Medulla oblongata (tissue), 1 donor: ENCODE data around the gene FTO.
A peak's percentile ranks its signal among the peaks of the same experiment; 100 is the strongest.

Experiments
- DNase-seq: peaks from one replicate; pipeline ENCODE4 v3.0.0-alpha.2; 2015; ENCODE audit errors: extremely low spot score

Gene FTO

DNA sequence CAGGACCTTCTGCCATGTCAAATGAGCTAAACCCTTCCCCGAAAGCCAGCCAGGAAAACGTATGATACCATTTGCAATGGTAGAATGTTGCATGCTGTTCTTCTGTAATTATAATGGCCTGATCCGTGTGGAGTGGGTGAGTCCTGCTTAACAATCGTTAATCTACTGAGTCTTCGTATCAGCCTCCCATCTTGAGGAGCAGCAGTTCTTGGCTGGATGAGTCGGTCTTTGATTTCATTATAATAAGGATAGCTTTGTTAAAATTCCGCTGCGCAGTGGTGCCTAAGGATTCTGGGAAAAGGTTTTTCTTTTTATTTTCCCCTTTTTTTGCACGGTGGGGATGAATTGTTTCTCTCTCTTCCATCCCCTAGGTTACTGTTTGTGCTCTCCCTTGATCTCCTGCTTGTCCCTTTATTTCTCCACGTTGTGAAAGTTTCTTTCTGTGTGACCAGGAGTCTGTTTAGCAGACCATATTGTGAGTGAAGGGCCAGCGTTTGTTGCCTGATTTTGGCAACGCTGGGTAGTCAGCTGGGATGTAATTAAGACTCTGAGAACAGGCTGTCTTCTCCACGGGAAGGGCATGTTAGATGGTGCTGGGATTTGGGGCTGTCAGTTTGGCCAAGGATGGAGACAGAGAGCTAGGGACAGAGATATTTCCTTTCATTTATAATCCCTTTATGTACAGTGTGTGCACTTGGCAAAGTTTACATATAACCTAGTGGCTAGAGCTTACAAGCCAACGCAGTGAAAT is 263.0 kb downstream of the FTO start:
- DNase-seq = peak; percentile 67

DNA sequence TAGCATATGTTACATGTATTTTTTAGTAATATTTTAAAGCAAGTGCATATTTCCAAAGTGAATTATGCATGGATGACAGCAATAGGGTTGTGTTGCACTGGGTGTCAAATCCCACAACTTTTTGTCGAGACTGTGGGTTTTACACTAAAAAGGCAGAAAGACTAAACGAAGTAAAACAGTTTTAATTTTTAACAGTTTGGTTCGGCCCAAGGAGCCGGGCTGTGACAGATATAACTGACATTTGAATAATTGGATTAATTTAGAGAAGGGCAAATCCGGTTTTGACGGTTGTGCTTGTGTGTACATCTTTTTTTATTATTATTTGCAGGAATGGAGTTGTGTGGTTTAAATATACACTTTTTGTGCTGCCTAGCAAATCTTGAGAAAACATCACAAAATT is 263.6 kb downstream of the FTO start:
- DNase-seq = no peak

DNA sequence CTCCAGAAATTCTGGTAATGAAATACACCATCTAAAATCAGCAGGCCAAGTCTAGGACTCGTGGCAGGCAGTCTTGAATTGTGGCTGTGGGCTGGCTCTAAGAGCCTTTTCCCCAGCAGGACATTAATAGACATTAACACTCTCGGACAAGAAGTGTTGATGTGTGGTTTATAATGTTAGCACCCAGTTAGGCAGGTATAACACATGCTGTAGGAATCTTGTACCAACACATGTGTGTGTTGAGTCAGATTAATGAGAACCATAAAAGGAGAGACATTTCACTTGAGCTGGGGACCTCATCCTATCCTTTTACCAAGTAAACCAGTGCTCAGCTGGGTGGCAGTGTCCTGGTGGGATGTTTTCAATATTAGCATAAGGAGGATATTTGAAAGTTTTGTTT is 264.5 kb downstream of the FTO start:
- DNase-seq = no peak

DNA sequence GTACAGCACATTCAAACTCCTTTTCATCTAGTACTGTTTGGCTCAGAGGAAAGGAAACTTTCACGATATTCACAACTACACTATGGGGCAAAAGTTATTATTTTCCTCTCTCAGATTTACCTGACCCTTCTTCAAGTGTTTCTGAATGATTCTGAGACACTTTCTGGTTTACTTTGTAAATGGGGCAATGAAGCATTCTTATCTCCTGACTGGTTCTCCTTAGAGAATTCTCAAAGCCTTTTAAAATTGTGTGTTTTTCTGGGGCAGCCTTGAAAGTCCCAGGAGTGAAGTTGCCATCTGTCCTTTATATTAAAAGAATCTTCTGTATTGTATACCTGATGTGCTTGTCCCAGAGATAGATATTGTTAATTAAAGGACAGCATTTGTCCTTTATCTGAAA is 264.9 kb downstream of the FTO start:
- no peak for DNase-seq

DNA sequence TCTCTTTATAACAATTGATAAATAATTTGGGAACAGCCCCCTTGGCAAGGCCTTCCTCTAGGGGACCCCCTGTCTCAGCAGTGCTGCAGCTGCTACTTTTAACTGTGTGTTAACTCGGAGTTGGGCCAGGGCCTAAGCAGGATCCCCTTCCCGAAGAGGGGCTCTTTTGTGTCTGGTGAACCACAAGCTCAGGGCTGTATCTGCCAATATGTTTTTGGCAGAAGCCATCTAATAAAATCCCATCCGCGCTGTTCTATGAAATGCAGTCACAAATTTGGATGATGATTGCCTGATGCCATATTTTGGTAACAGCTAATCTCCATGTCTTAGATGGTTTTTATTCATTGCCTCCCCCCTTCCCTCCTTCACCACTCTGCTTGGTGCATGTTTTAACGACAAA is 267.7 kb downstream of the FTO start:
- no peak for DNase-seq

DNA sequence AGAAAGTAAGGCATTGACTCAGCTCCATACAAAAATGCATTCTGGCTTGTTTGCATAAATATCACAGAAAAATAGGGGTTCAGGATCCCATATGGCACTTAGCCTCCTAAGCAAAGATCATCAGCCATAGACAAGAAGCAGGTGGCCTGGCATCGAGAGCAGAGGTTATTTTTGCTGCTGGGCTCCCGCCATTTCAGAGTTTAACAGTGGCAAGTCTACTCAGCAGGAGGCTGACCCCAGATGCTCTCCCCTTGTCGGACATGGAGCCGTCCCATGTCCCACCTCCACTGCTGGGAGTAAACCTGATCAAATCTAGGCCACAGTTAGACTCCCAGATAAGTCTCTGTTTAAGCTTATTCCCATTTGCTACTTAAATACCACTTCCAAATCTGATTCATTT is 269.1 kb downstream of the FTO start:
- no peak for DNase-seq

DNA sequence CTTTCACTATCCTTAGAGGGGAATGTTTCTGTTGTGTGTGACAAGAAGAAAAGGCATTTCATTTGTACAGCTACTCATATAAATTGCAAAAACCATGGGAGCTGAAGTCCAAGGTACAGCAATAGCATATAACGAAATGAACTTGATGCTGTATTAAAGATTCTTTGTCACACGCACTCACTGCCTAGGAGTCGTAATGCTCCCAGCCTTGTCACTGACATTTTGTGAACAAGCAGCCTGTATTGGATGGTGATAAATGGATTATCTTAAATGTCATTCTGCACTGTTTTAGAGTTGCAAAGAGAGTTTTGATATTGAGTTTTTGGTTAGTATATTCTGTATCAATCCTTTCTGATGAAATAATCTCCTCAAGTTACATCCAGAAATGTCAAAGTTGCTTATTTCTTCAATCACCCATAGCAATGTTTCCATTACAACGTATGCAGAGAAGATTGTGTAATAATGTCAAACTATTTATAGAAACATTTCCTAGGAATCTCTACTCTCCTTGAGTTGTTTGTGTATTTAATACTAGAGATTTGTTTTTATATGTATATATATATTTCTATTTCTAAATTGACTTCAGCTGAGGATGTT is 270.6 kb downstream of the FTO start:
- no peak for DNase-seq

DNA sequence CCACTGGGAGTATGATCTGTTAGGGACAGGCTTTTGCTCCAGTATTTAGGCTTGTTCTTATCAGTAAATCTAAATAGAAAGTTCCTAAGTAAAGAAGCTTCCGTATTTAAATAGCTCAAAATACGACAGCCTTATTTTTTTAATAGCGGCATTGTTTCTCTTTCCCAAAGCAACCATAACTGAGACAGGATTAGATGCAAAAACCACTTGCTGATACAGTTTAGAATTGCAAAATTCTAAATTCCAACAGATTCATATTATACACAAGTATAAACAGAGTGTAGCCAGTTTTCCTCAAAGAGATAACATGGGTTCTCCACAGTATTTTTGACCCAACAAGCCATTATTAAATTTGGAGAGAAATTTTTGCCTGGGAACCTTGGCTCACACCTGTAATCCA is 276.7 kb downstream of the FTO start:
- DNase-seq = no peak

DNA sequence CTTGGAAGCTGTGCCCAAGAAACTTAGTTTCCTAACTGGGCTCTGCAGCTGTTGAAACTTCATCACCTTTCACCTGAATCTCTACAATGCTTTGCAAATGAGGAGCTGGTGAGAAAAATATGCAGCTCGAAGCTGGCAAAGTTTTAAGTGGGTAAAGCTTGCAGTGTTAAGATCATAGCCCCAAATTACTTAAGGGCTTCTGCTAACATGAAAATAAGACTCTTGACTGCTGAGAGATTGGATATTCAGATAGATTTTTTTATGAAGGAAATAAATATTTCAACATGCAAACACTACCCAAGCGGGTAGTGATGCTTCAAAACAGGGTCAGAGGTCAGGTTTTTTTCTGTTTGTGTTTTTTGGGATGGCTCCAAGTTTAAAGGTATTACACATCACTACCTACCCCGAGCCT is 278.7 kb downstream of the FTO start:
- DNase-seq = no peak

DNA sequence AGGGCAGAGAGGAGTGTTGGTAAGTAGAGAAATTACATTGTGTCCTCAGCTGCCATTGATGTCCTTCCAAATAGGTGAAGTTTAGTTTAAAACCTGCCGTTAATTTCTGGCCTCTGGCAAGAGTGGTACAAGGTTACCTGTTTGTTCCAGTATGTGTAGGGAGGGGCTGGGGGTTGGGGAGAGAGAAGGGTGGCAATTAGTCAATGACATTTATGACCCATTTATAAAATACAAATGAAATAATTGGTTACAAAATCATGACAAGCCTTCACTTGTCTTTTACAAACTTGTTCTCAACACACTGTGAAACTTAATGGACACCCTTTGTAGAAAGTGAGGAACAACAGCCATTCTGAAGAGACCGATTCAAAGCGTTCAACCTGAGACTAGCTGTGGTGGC is 281.0 kb downstream of the FTO start:
- DNase-seq = no peak

DNA sequence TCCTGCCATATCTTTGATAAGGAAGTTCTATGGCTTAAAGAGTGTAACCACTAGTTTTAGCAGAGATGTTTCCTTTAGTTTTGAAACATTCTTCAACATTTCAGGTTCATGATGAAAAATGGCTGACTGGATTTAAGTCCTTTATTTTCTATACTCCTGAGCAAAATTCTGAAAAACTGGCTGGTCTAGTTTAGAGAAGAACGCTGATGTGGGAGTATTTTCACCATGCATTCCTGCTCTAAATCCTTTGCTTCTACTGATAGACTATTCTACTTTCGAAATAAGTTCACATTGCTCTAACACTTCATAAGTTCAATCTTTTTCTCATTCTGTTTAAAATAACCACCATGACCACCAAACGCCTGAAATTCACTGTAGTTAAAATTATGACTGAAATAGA is 281.9 kb downstream of the FTO start:
- DNase-seq = no peak

DNA sequence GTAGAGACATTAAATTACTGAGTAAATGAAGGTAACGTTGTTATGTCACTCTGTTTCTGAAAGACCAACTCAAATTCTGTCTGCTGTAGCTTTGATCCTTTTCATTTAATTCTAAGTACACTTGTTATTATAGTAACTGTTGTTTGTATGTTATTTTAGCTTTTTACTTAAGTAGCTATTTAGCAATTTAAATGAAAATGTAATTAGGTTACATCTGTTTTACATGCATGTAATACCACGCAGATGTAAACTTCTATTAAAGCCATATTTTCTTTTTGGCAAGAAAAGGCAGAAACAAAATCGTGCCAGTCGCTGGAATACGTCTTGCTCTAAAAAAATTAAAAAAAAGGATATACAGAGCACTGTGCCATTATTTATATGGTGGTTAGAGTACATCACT is 282.8 kb downstream of the FTO start:
- no peak for DNase-seq

DNA sequence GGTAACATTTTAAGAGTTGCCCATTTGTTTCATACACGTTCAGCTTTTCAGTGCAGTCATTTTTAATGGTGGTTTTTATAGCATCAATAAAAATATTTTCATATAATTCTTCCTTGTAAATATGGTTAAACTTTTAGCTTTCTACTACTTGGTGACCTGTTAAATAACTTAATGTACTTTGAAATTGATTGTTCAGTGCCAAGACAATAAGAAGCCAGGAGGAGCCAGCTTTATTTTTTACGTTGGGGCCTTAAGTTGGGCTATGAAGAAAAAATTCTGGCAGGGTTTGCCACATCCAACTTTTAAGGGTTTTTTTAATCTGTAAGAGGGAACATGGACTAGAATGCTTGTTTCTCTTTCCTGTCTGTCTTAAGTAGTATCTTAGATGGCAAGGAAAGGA is 284.2 kb downstream of the FTO start:
- no peak for DNase-seq

DNA sequence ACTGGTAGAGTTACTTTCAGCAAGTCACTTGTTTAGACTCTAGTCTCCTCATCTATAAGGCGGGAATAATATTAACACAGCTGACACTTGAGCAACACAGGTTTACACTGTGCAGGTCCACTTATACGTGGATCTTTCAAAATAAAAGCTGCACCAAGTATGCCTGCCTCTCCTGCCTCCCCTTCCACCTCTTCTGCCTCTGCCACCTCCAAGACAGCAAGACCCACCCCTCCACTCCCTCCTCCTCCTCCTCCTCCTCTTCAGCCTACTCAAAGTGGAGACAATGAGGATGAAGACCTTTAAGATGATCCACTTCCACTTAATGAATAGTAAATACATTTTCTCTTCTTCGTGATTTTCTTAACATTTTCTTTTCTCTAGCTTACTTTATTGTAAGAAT is 285.6 kb downstream of the FTO start:
- DNase-seq = no peak

DNA sequence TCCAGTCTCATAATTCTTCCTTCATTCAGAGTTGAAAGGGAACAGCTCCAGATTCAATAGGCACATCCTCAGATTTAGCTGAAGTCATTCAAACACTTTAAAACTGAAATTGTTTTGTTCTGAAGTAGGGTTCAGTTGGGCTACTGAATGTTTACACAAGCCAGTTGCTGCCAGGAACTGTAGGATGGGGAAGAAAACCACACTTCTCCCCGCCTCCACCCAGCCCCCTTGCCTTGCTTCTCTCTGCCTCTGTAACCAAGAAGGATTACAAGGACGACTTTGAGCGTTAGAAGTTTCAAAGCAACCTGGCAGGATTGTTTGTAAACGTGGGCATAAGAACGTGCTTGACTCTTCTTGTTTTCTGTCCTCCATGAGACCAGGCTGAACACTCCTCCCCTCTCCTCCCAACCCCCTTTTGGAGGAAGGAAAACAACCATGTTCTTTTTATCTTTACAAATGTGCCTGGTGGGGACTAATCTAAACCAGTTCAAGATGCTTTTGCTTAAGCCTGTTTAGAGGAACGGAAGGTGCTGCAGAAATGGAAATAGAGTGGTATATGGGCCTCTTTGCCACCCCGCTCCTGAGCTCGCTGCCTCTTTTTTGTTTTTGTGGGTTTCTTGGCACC is 287.9 kb downstream of the FTO start:
- DNase-seq = no peak

DNA sequence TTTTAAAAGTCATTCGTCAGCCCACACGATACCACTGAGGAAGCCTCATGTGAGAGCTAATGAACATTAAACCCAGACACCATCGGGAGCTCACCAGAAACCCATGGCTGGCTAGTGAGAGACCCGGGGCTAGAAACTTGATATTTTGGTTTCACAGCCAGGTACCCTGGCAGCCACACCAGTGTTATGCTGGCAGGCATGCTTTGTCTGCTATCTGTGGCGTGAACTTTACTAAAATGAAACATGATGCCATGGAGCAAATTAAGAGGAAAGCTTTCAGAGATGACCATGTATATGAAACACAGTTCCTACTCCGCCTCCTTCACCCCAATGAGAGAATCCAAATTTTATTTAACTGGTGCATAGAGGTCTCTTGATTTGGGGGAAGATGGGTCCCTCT is 291.4 kb downstream of the FTO start:
- no peak for DNase-seq

DNA sequence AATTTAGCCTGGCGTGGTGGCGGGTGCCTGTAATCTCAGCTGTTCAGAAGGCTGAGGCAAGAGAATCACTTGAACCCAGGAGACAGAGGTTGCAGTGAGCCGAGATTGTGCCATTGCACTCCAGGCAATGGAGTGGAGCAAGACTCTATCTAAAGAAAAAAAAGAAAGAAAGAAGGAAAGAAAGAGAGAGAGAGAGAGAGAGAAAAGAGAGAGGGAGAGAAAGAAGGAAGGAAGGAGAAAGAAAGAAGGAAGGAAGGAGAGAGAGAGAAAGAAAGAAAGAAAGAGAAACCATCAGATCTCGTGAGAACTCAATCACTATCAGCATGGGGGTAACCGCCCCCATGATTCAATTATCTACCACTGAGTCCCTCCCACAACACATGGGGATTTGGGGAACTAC is 293.0 kb downstream of the FTO start:
- DNase-seq = no peak

DNA sequence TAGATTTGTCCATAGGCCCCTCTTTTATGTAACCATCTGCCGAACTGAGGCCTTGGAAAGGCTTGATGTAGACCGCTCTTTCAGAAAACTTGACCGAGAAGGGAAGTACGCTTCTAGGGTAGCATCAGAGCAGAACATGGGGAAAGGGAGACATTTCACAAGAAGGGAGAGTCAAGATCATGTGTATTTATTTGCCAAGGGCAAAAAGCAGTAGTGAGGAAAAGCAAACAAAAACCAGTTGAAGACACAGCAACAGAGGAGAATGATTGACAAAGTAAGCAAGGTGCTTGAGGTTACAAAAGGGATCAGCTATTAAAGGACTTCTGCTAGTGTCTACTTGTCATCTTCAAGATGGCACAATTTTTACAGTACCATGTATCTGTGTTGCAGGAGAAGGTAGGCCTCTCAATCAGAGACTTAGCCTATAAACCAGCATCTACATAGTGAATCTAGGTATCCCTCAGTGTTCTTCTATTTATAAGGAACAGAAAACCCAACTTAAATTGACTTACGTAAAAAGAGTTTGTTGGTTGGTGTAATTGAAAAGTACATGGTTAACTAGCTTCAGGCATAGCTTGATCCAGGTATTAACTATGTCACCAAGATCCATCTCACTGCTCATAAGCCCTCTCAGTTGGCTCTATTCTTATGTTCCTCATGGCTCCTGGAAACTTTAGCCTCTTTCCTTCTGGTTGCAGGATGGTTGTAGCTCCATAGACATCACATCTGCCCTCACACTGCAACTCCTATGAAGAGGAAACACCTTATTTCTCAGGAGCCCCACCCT is 294.3 kb downstream of the FTO start:
- DNase-seq = no peak

DNA sequence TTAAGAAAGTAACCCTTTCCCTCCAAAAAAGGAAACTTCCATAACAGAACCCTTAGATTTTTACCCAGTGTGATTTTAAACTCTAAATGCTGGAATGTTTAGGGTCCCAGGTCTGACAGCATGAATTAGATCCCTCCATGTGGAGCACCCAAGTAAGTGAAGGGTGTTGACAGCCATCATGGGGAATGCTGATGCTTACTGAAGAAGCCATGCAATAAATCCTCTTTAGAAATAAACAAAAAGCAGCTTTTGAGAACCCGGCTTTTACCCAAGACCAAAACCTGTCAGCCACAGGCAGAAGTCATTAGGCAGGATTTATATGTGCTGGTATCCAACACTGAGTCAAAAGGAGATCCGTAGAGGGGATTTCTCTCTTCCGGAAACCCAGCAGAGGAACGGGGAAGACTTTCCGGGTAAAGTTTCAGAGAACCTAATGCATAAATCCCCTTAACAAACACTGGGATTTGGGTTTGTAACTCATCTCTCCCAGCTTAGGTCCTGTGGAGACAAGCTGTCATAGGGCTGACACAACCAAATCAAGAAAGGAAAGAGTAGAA is 295.1 kb downstream of the FTO start:
- no peak for DNase-seq

DNA sequence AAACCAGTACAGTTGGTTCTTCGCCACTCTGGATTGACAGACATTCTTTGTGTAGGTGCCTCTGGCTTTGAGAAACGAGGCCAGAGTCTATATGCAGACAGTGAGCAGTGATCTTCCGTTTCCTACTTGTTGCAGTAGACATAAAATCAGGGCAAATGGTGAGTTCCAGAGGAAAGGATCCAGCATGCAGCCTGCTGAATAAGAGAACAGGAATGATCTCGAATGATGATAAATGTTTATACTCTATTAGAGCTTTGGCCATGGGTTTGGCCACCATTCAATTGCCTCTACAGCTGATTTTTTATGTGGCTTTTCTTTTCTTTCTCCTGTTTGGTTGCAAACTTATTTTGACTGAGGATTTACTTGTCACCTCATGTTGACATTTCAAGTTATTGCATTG is 295.9 kb downstream of the FTO start:
- no peak for DNase-seq

DNA sequence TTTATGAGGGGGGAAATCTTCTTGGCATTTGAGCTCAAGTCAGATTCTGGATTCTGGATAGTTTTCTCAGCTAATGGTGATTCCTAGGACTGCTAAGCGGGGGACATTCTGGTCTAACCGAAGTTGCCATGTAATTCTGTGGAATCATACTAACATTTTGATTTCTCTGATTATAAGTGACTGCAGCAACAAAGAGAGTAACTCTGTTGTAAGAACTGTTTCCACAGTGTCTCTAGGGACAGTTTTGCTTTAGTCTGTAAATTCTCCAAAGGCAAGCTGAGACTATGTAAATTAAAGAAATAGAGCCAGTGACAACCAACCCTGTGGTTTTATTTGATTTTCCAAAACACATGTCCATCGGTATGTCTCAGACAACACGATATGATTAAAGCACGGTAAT is 296.4 kb downstream of the FTO start:
- no peak for DNase-seq

DNA sequence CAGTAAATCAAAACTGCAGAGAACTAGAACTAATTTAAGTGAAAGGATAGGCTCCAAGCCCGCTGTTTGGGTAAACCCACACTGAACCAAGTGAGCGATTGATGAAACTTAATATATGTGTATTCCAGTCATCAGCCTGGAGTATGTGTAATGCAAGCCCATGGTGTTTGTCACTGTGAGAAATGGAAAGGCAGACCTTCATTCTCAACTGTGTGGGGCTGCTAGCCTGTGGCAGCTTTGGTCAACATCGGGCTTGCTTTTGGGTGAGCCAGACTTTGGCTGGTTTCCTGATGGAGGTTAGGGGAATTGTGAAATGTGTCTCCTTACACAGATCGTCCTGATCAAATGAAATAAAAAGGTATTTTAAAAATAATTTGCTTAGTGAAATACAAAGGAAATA is 302.7 kb downstream of the FTO start:
- DNase-seq = no peak
